K562 (cell line): Measurements from ENCODE around the gene PIEZO2. TPM values are rescaled to one million over a fixed set of nuclear protein-coding genes. Genes with fewer than 3 reads are reported as not detected.

Source experiments
- ATAC-seq: fragments of 200-7000 bp; cut with Tn5 transposase; 3 replicates; pipeline ENCODE4 v1.9.1; 2020; ENCODE audit warnings: moderate library complexity
- BruUV-seq: library from RNA; stranded (reverse); fragments of 400-500 nt; replicated peaks from 2 replicates; lab custom pipeline; 2021; lab: Mats Ljungman, UMichigan
- CTCF ChIA-PET: fragments of 300-600 bp; formaldehyde crosslinking; extraction: SDS; loops from one replicate; lab custom pipeline; 2021; ENCODE audit warnings: low intra/inter-chr PET ratio; lab: Yijun Ruan, JAX
- POLR2A ChIA-PET: fragments of 300-600, 350-650 bp; sonication (Branson Sonifier 250); formaldehyde crosslinking; extraction: SDS; loops from one replicate; lab custom pipeline; 2021; ENCODE audit warnings: antibody characterized with exemption, inconsistent platforms; lab: Yijun Ruan, JAX
- DNase-seq, 4 experiments: peaks; one replicate each; pipeline versions ENCODE4 v3.0.0 to v3.0.0-alpha.2; 2011 to 2018; ENCODE audit warnings: low spot score in 3 of 4, mixed read lengths in 3 of 4; ENCODE audit errors: extremely low read depth in 1 of 4
- FAIRE-seq: peaks from 2 replicates; lab custom pipeline; 2011; peaks lifted over from hg19 to GRCh38; lab: Jason Lieb, UNC
- H2AFZ ChIP-seq: 2 replicates; pipeline ENCODE4 v1.6.0; 2011; ENCODE audit warnings: low read depth, low read length, control low read depth, inconsistent platforms
- H3K27ac ChIP-seq: fragments of 200-600 bp; 3 replicates; pipeline ENCODE4 v1.8.0; 2011; ENCODE audit warnings: low read depth, mild to moderate bottlenecking, control low read depth, inconsistent platforms, low read length, moderate library complexity, mixed read lengths; ENCODE audit errors: extremely low read depth
- H3K27me3 ChIP-seq, 2 experiments: fragments of 300-600 bp in 1 of 2; 2 replicates in 1 of 2; 3 replicates in 1 of 2; pipeline versions ENCODE4 v1.6.0 to v1.8.0; 2011; ENCODE audit warnings: inconsistent platforms in 2 of 2, low read length in 2 of 2, mild to moderate bottlenecking in 1 of 2, mixed read lengths in 1 of 2, moderate library complexity in 1 of 2; ENCODE audit not compliant: control insufficient read depth in 2 of 2, insufficient read depth in 2 of 2
- H3K36me3 ChIP-seq: fragments of 300-600 bp; 3 replicates; pipeline ENCODE4 v1.8.0; 2011; ENCODE audit warnings: mild to moderate bottlenecking, low read length, inconsistent platforms; ENCODE audit not compliant: control insufficient read depth, insufficient read depth
- H3K4me1 ChIP-seq, 2 experiments: fragments of 200-600 bp in 1 of 2; replicated peaks in 1 of 2; 2 replicates in 1 of 2; 3 replicates in 1 of 2; pipeline versions ENCODE4 v1.5.1 to v1.8.0; 2011; ENCODE audit warnings: inconsistent platforms in 2 of 2, low read length in 2 of 2, mild to moderate bottlenecking in 1 of 2, mixed read lengths in 1 of 2, moderate library complexity in 1 of 2; ENCODE audit not compliant: control insufficient read depth in 2 of 2, insufficient read depth in 2 of 2
- H3K4me2 ChIP-seq: 2 replicates; pipeline ENCODE4 v1.6.1; 2011; ENCODE audit warnings: low read length, control low read depth, inconsistent platforms, mixed read lengths; ENCODE audit not compliant: insufficient read depth
- H3K4me3 ChIP-seq: fragments of 200-600 bp; sonication (generic), shearing (Covaris generic); 2 replicates; pipeline ENCODE4 v1.5.1; 2016; ENCODE audit warnings: control low read depth, inconsistent platforms
- H3K79me2 ChIP-seq: fragments of 200-600 bp; 3 replicates; pipeline ENCODE4 v1.8.0; 2011; ENCODE audit warnings: low read length, inconsistent platforms; ENCODE audit not compliant: control insufficient read depth, insufficient read depth
- H3K9ac ChIP-seq, 2 experiments: 2 replicates each; pipeline versions ENCODE4 v1.6.0 to v1.6.1; 2011; ENCODE audit warnings: low read depth in 2 of 2, low read length in 2 of 2, control low read depth in 1 of 2, inconsistent platforms in 1 of 2, mild to moderate bottlenecking in 1 of 2, mixed read lengths in 1 of 2; ENCODE audit not compliant: insufficient read depth in 1 of 2
- H3K9me1 ChIP-seq: one replicate; pipeline ENCODE4 v1.6.0; 2011; ENCODE audit warnings: inconsistent platforms, mild to moderate bottlenecking, low read length, moderate library complexity; ENCODE audit not compliant: control insufficient read depth, insufficient read depth
- H3K9me3 ChIP-seq: replicated peaks from 2 replicates; pipeline ENCODE4 v1.5.1; 2011; ENCODE audit warnings: low read depth, low read length, inconsistent platforms; ENCODE audit not compliant: control insufficient read depth, insufficient read depth
- H4K20me1 ChIP-seq: replicated peaks from 2 replicates; pipeline ENCODE4 v1.6.1; 2011; ENCODE audit warnings: low read length, inconsistent platforms, mixed read lengths; ENCODE audit not compliant: control insufficient read depth, insufficient read depth
- ARID3B ChIP-seq: fragments of 250-450 bp; sonication (Bioruptor Pico); IDR thresholded peaks from 2 replicates; pipeline ENCODE4 v1.4.0; 2020; ENCODE audit warnings: borderline replicate concordance
- ATF7 ChIP-seq: fragments of 450-650 bp; IDR thresholded peaks from 2 replicates; pipeline ENCODE4 v1.7.1; 2014; ENCODE audit warnings: mild to moderate bottlenecking, moderate library complexity
- KDM2B ChIP-seq: fragments of 250-450 bp; sonication (Bioruptor Pico); IDR thresholded peaks from 2 replicates; pipeline ENCODE4 v1.8.0; 2021; ENCODE audit warnings: mild to moderate bottlenecking, moderate library complexity
- KDM5B ChIP-seq: fragments of 200-600 bp; sonication (generic); IDR thresholded peaks from 2 replicates; pipeline ENCODE4 v1.6.1; 2012; ENCODE audit warnings: low read depth, mild to moderate bottlenecking, moderate library complexity, low read length, control low read depth, inconsistent platforms; ENCODE audit not compliant: insufficient replicate concordance
- SMAD1 ChIP-seq: fragments of 150-350 bp; IDR thresholded peaks from 2 replicates; pipeline ENCODE4 v1.6.1; 2014; ENCODE audit warnings: low read length, low read depth; ENCODE audit not compliant: partially characterized antibody
- STAG1 ChIP-seq: sonication (generic); formaldehyde crosslinking; IDR thresholded peaks from 2 replicates; pipeline ENCODE4 v1.5.0; 2020; ENCODE audit warnings: missing genetic modification reagents, borderline replicate concordance
- WGBS: fragments of 100-300 bp; shearing (Covaris generic); methylation state at CpG from one replicate; pipeline ENCODE4 v1.1.6; 2016; ENCODE audit warnings: low coverage, mixed read lengths; ENCODE audit not compliant: insufficient coverage; ENCODE audit errors: missing lambda C conversion rate; 5-methylcytosine and 5-hydroxymethylcytosine counted together
- in situ Hi-C: fragments of 300-500 bp; cut with MboI; formaldehyde crosslinking; loops from 4 replicates; pipeline ENCODE4 v1.15.0; 2018; ENCODE audit warnings: inconsistent platforms, mixed read lengths
- intact Hi-C: fragments of 100-400 bp; cut with micrococcal nuclease; formaldehyde crosslinking; loops from 2 replicates; pipeline ENCODE4 v1.14.2; 2022
- polyA plus RNA-seq, 8 experiments: library from polyadenylated mRNA; depleted of rRNA in 4 of 8; stranded (reverse) in 5 of 8; unstranded in 3 of 8; fragments of >200 nt; fragmentation: Nextera tagmentation in 2 of 8; fragmentation: Illumina TruSeq in 1 of 8; extraction: Ambion mirVana in 2 of 8; extraction: Trizol in 1 of 8; gene quantifications; 2 replicates each; pipeline versions ENCODE4 v1.2.1 to v1.2.3, GENCODE V29; 2011 to 2014; ENCODE audit warnings: inconsistent platforms in 1 of 8, missing spikeins in 1 of 8
- total RNA-seq, 7 experiments: library from RNA; depleted of rRNA in 6 of 7; stranded (reverse); fragments of >200 nt in 6 of 7; fragmentation: Illumina TruSeq in 2 of 7; extraction: Trizol in 2 of 7; gene quantifications; 2 replicates each; pipeline versions ENCODE4 v1.2.1 to v1.2.3, GENCODE V29; 2011 to 2021; ENCODE audit warnings: low replicate concordance in 1 of 7
- TF ChIP-seq, protein P1 (sequence below): fragments of 250-450 bp; sonication (Bioruptor Pico); IDR thresholded peaks from 2 replicates; pipeline ENCODE4 v1.4.0; 2020; ENCODE audit warnings: mild to moderate bottlenecking
- TF ChIP-seq, protein P2 (sequence below), 3 experiments: IDR thresholded peaks in 2 of 3; conservative IDR thresholded peaks in 1 of 3; 2 replicates each; pipeline ENCODE4 v1.5.1; 2011 to 2012; ENCODE audit warnings: low read length in 3 of 3, mild to moderate bottlenecking in 3 of 3, control low read depth in 2 of 3, improper control_type of control experiment in 1 of 3, inconsistent platforms in 1 of 3, low read depth in 1 of 3, mixed read lengths in 1 of 3, moderate library complexity in 1 of 3; ENCODE audit not compliant: insufficient read depth in 2 of 3

PIEZO2 gene
- total and polyA plus RNA-seq, 9 of the 15 experiments (the other 6 are each of a cell fraction or from before 2014, with no cell fraction given): 0.54 to 4.1 (median 2.0) TPM

DNA sequence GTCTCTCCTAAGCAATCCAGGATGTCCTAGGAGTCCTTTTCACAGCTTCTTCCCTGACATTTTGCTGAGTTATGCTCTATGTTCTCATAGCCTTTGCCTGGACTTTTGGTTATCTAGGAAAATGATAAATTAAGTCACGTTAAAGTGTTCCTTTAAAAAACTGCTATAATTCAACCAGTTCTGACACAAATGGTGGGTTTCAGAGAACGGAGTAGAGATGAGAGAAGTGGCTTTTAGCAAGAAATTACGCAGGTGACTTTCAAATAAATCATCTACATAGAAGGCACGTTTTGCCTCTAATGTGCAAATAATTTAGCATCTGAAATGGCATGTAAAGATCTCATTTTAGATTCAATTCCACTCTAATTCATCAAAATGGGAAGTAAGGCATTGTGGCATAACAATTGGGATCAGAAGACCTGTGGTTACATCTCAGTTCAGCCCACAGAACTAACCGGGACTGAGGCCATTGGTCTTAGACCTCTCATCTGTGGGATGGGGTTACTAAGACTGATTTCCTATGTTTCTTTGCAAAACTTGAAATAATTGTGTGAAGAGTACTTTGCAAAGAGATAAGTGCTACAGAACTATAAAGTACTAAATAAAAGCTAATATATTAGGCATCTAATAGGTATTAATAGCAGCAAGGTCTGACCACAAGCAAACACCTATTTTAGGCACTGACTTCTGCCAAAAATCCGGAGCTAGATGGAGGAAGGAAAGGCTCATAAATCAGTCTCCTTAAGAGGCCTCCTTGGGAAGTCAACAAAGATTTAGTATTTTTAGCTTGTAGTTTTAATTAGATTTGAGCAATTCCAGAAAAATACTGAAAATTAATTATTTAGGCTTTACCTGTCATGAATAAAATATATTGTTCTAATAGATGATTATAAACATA, 211.4 kb downstream of the PIEZO2 start:
- no peak overlapping the region for H3K27ac ChIP-seq
- ChIA-PET POLR2A (no interaction called here), CTCF (no interaction called here)
- WGBS: 2% methylated on average over 6 of the region's 6 CpGs
- no peaks in the 10 kb centered on the region for H3K9me1 ChIP-seq
- TF ChIP-seq, protein P1, sequence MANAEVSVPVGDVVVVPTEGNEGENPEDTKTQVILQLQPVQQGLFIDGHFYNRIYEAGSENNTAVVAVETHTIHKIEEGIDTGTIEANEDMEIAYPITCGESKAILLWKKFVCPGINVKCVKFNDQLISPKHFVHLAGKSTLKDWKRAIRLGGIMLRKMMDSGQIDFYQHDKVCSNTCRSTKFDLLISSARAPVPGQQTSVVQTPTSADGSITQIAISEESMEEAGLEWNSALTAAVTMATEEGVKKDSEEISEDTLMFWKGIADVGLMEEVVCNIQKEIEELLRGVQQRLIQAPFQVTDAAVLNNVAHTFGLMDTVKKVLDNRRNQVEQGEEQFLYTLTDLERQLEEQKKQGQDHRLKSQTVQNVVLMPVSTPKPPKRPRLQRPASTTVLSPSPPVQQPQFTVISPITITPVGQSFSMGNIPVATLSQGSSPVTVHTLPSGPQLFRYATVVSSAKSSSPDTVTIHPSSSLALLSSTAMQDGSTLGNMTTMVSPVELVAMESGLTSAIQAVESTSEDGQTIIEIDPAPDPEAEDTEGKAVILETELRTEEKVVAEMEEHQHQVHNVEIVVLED: no peak
- TF ChIP-seq ARID3B (CRISPR knock-in tag) (no peak), KDM2B (no peak), SMAD1 (no peak), ATF7 (no peak), KDM5B (no peak), STAG1 (no peak)
- TF ChIP-seq, protein P2, sequence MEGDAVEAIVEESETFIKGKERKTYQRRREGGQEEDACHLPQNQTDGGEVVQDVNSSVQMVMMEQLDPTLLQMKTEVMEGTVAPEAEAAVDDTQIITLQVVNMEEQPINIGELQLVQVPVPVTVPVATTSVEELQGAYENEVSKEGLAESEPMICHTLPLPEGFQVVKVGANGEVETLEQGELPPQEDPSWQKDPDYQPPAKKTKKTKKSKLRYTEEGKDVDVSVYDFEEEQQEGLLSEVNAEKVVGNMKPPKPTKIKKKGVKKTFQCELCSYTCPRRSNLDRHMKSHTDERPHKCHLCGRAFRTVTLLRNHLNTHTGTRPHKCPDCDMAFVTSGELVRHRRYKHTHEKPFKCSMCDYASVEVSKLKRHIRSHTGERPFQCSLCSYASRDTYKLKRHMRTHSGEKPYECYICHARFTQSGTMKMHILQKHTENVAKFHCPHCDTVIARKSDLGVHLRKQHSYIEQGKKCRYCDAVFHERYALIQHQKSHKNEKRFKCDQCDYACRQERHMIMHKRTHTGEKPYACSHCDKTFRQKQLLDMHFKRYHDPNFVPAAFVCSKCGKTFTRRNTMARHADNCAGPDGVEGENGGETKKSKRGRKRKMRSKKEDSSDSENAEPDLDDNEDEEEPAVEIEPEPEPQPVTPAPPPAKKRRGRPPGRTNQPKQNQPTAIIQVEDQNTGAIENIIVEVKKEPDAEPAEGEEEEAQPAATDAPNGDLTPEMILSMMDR (IDR thresholded peaks at IDR 0.05 in 2 of 3, conservative IDR thresholded peaks at IDR 0.05 in 1 of 3; ENCODE audit: insufficient read depth in 2 of 3, low read depth in 1 of 3, low read length in 3 of 3): no peak
- ATAC-seq (no peak), DNase-seq (no peak), FAIRE-seq (no peak)
- H3K4me2 ChIP-seq: no peak overlapping the region
- H3K9ac ChIP-seq: no peak overlapping the region
- no peaks in the 10 kb centered on the region for H3K36me3 ChIP-seq
- H3K27me3 ChIP-seq: no peaks in the 10 kb centered on the region
- H3K9me3 ChIP-seq: no peaks in the 10 kb centered on the region
- intact Hi-C loops (no loop called here), in situ Hi-C loops (no loop called here)
- H4K20me1 ChIP-seq: no peaks in the 10 kb centered on the region
- no peaks in the 10 kb centered on the region for H3K4me1 ChIP-seq
- no peak overlapping the region for H2AFZ ChIP-seq
- H3K79me2 ChIP-seq: no peaks in the 10 kb centered on the region
- H3K4me3 ChIP-seq: no peak overlapping the region
- BruUV-seq: no TSS peak
